OCI-LY7 (cell line): ENCODE measurements around the gene PEX11G. TPM values are rescaled to one million over a fixed set of nuclear protein-coding genes. Genes with fewer than 3 reads are reported as not detected.
A peak's percentile ranks its signal among the peaks of the same experiment; 100 is the strongest.

Experiments used
- BruUV-seq: library from RNA; stranded (reverse); fragments of 400-500 nt; replicated peaks from 2 replicates; lab custom pipeline; 2021; lab: Mats Ljungman, UMichigan
- CTCF ChIA-PET: fragments of 300-600 bp; sonication (Branson Sonifier 250); formaldehyde crosslinking; loops from one replicate; lab custom pipeline; 2022; ENCODE audit warnings: antibody characterized with exemption; ENCODE audit not compliant: unreplicated experiment; lab: Charles Lee
- POLR2A ChIA-PET: fragments of 300-600 bp; sonication (Branson Sonifier 250); formaldehyde crosslinking; loops from one replicate; lab custom pipeline; 2022; ENCODE audit warnings: antibody characterized with exemption; lab: Charles Lee
- DNase-seq: peaks from one replicate; pipeline ENCODE4 v3.0.0-alpha.2; 2015; ENCODE audit warnings: low spot score
- H2AFZ ChIP-seq: fragments of 200-600 bp; sonication (generic), shearing (Covaris generic); 2 replicates; pipeline ENCODE4 v1.6.1; 2014; ENCODE audit warnings: mild to moderate bottlenecking, antibody characterized with exemption, low read length, moderate library complexity
- H3K27ac ChIP-seq: fragments of 200-600 bp; sonication (generic); 2 replicates; pipeline ENCODE4 v1.5.1; 2014; ENCODE audit warnings: mixed run types, low read depth, mild to moderate bottlenecking, moderate library complexity, low read length, inconsistent platforms; ENCODE audit not compliant: poor library complexity, severe bottlenecking
- H3K36me3 ChIP-seq: fragments of 200-600 bp; sonication (generic); 2 replicates; pipeline ENCODE4 v1.6.1; 2014; ENCODE audit warnings: mild to moderate bottlenecking, antibody characterized with exemption, low read length, moderate library complexity, mixed read lengths; ENCODE audit not compliant: insufficient read depth
- H3K4me1 ChIP-seq: fragments of 200-600 bp; sonication (generic); 2 replicates; pipeline ENCODE4 v1.5.1; 2014; ENCODE audit warnings: mild to moderate bottlenecking, low read length; ENCODE audit not compliant: insufficient read depth, poor library complexity, severe bottlenecking
- H3K4me2 ChIP-seq: fragments of 200-600 bp; sonication (generic); 2 replicates; pipeline ENCODE4 v1.6.1; 2014; ENCODE audit warnings: mild to moderate bottlenecking, low read length
- H3K4me3 ChIP-seq: fragments of 200-600 bp; sonication (generic); 2 replicates; pipeline ENCODE4 v1.5.1; 2014; ENCODE audit warnings: mild to moderate bottlenecking, low read depth, low read length; ENCODE audit not compliant: poor library complexity, severe bottlenecking
- H3K79me2 ChIP-seq: fragments of 200-600 bp; sonication (generic); 2 replicates; pipeline ENCODE4 v1.6.1; 2016; ENCODE audit warnings: low read depth, mild to moderate bottlenecking, low read length, moderate library complexity, mixed read lengths; ENCODE audit not compliant: insufficient read depth
- H3K9me2 ChIP-seq: fragments of 200-600 bp; sonication (generic); 2 replicates; pipeline ENCODE4 v1.6.1; 2016; ENCODE audit warnings: mild to moderate bottlenecking, low read length, mixed read lengths; ENCODE audit not compliant: insufficient read depth
- H3K9me3 ChIP-seq: fragments of 200-600 bp; sonication (generic); 2 replicates; pipeline ENCODE4 v1.6.1; 2014; ENCODE audit warnings: mild to moderate bottlenecking, mixed run types, low read length, mixed read lengths
- H4K20me1 ChIP-seq: fragments of 200-600 bp; sonication (generic); 2 replicates; pipeline ENCODE4 v1.6.1; 2014; ENCODE audit warnings: mild to moderate bottlenecking, antibody characterized with exemption, low read length, moderate library complexity, mixed read lengths; ENCODE audit not compliant: insufficient read depth
- CTCF ChIP-seq: fragments of 200-600 bp; sonication (generic); conservative IDR thresholded peaks from 2 replicates; pipeline ENCODE4 v1.5.1; 2014; ENCODE audit warnings: mild to moderate bottlenecking, antibody characterized with exemption, low read length, moderate library complexity, mixed read lengths
- EZH2phosphoT487 ChIP-seq: fragments of 200-600 bp; sonication (generic); IDR thresholded peaks from 2 replicates; pipeline ENCODE4 v1.6.1; 2018; ENCODE audit warnings: low read depth, borderline replicate concordance, mild to moderate bottlenecking, mixed run types, antibody characterized with exemption, low read length, moderate library complexity, mixed read lengths
- intact Hi-C: fragments of 100-400 bp; cut with micrococcal nuclease; formaldehyde crosslinking; loops from one replicate; pipeline ENCODE4 v1.10.0; 2022; ENCODE audit not compliant: unreplicated experiment
- total RNA-seq, 2 experiments: library from RNA; depleted of rRNA in 1 of 2; stranded (reverse); fragments of >200 nt in 1 of 2; shearing (Covaris generic) in 1 of 2; gene quantifications; 2 replicates each; pipeline ENCODE4 v1.2.3, GENCODE V29; 2014 to 2022

The PEX11G gene
- total RNA-seq, 2 experiments from 2014 or later = not detected

GRCh38 chr19:7489609-7490044, 792 bp upstream of the PEX11G start:
- POLR2A ChIA-PET = interaction anchor here (0.6 kb wide), 1 partner anchor 204 kb away, joined by 3 read pairs; no protein-coding TSS in a partner anchor
- no peaks in the 10 kb centered on the region for H3K36me3 ChIP-seq

GRCh38 chr19:7486923-7487322, 1.9 kb downstream of the PEX11G start:
- POLR2A ChIA-PET = interaction anchor here (1.1 kb wide), 1 partner anchor 36 kb away, joined by 3 read pairs; no protein-coding TSS in a partner anchor
- peaks cover 4% of the 10 kb centered on the region for H3K4me1 ChIP-seq
- CTCF ChIA-PET = no interaction called here
- no peaks in the 10 kb centered on the region for H3K36me3 ChIP-seq
- no peaks in the 10 kb centered on the region for H3K79me2 ChIP-seq
- no peak for TF ChIP-seq EZH2phosphoT487
- TF ChIP-seq CTCF = no peak
- no peak overlapping the region for H3K4me2 ChIP-seq
- H3K9me2 ChIP-seq = no peaks in the 10 kb centered on the region
- intact Hi-C loops = no loop called here
- H3K4me3 ChIP-seq = no peak overlapping the region
- no peak for DNase-seq
- H4K20me1 ChIP-seq = no peaks in the 10 kb centered on the region
- no peak overlapping the region for H2AFZ ChIP-seq
- BruUV-seq = no TSS peak
- H3K27ac ChIP-seq = no peak overlapping the region
- no peaks in the 10 kb centered on the region for H3K9me3 ChIP-seq

More at GRCh38 chr19:7489609-7490044, 792 bp upstream of the PEX11G start:
- Histone ChIP-seq H3K9me2 (no peaks in the 10 kb centered on the region), H3K4me3 (no peak overlapping the region), H3K4me1 (peaks cover 4% of the 10 kb centered on the region), H4K20me1 (no peaks in the 10 kb centered on the region), H3K4me2 (peak overlapping the region; percentile 61; the same call in 1 of the 2 replicates), H2AFZ (peak overlapping the region; percentile 80; the same call in 1 of the 2 replicates), H3K27ac (no peak overlapping the region), H3K79me2 (no peaks in the 10 kb centered on the region), H3K9me3 (no peaks in the 10 kb centered on the region)
- no peak for TF ChIP-seq CTCF
- no peak for TF ChIP-seq EZH2phosphoT487
- CTCF ChIA-PET = interaction anchor here (0.6 kb wide), 1 partner anchor 169 kb away, joined by 3 read pairs; no protein-coding TSS in a partner anchor
- no peak for DNase-seq
- intact Hi-C loops = no loop called here
- BruUV-seq = no TSS peak

GRCh38 chr19:7483720-7484201, 5.1 kb downstream of the PEX11G start:
- H3K9me2 ChIP-seq = no peaks in the 10 kb centered on the region
- H3K79me2 ChIP-seq = no peaks in the 10 kb centered on the region
- no peak overlapping the region for H3K4me2 ChIP-seq
- TF ChIP-seq EZH2phosphoT487 = no peak
- no peak for TF ChIP-seq CTCF
- no peaks in the 10 kb centered on the region for H4K20me1 ChIP-seq
- BruUV-seq = no TSS peak
- ChIA-PET POLR2A (no interaction called here), CTCF (no interaction called here)
- no peak for DNase-seq
- H3K4me1 ChIP-seq = no peaks in the 10 kb centered on the region
- H3K36me3 ChIP-seq = no peaks in the 10 kb centered on the region
- H3K9me3 ChIP-seq = no peaks in the 10 kb centered on the region
- intact Hi-C loops = no loop called here
- no peak overlapping the region for H3K27ac ChIP-seq
- no peak overlapping the region for H2AFZ ChIP-seq
- H3K4me3 ChIP-seq = no peak overlapping the region
